T-helper 2 cell treated with Interferon-gamma antibody and Interleukin-4, amounts not matched to agents 100 ng/mL and 5 ng/mL, for 36 hours (primary cell): ENCODE measurements around the gene SUSD4. TPM values are rescaled to one million over a fixed set of nuclear protein-coding genes. Genes with fewer than 3 reads are reported as not detected.

Experiments
- intact Hi-C: fragments of 100-400 bp; cut with micrococcal nuclease; formaldehyde crosslinking; loops from one replicate; pipeline ENCODE4 v1.15.1; 2023
- total RNA-seq: library from RNA; stranded (reverse); gene quantifications from 2 replicates; pipeline ENCODE4 v1.2.3, GENCODE V29; 2022

SUSD4 gene
- total RNA-seq, 1 donor from 2014 or later, result 2.4 TPM

- intact Hi-C loops, result no loop called here
Measured at GRCh38 chr1:223363057-223363855, 720 bp downstream of the SUSD4 start.

- intact Hi-C loops, result no loop called here
Measured at GRCh38 chr1:223358826-223359225, 5.2 kb downstream of the SUSD4 start.

- intact Hi-C loops, result no loop called here
Measured at GRCh38 chr1:223355699-223356098, 8.3 kb downstream of the SUSD4 start.

- intact Hi-C loops, result no loop called here
Measured at GRCh38 chr1:223353939-223354338, 10.0 kb downstream of the SUSD4 start.

- intact Hi-C loops, result no loop called here
Measured at GRCh38 chr1:223352944-223353343, 11.0 kb downstream of the SUSD4 start.

GRCh38 chr1:223350361-223350908 is 13.5 kb downstream of the SUSD4 start:
- intact Hi-C loops, result no loop called here

- intact Hi-C loops, result no loop called here
Measured at GRCh38 chr1:223349241-223349640, 14.7 kb downstream of the SUSD4 start.

- intact Hi-C loops, result no loop called here
Measured at GRCh38 chr1:223348439-223348838, 15.5 kb downstream of the SUSD4 start.

- intact Hi-C loops, result no loop called here
Measured at GRCh38 chr1:223347583-223347982, 16.4 kb downstream of the SUSD4 start.

GRCh38 chr1:223346311-223346710 is 17.7 kb downstream of the SUSD4 start:
- intact Hi-C loops, result no loop called here

GRCh38 chr1:223345720-223346119 is 18.3 kb downstream of the SUSD4 start:
- intact Hi-C loops, result no loop called here

- intact Hi-C loops, result no loop called here
Measured at GRCh38 chr1:223344491-223344890, 19.5 kb downstream of the SUSD4 start.

- intact Hi-C loops, result no loop called here
Measured at GRCh38 chr1:223343692-223344091, 20.3 kb downstream of the SUSD4 start.

- intact Hi-C loops, result no loop called here
Measured at GRCh38 chr1:223341121-223341520, 22.9 kb downstream of the SUSD4 start.

GRCh38 chr1:223340637-223341036 is 23.3 kb downstream of the SUSD4 start:
- intact Hi-C loops, result no loop called here

- intact Hi-C loops, result no loop called here
Measured at GRCh38 chr1:223339861-223340260, 24.1 kb downstream of the SUSD4 start.

GRCh38 chr1:223338811-223339746 is 24.9 kb downstream of the SUSD4 start:
- intact Hi-C loops, result no loop called here

- intact Hi-C loops, result no loop called here
Measured at GRCh38 chr1:223337174-223337869, 26.7 kb downstream of the SUSD4 start.

- intact Hi-C loops, result no loop called here
Measured at GRCh38 chr1:223334156-223334555, 29.8 kb downstream of the SUSD4 start.

- intact Hi-C loops, result no loop called here
Measured at GRCh38 chr1:223332997-223333396, 31.0 kb downstream of the SUSD4 start.

- intact Hi-C loops, result no loop called here
Measured at GRCh38 chr1:223331929-223332328, 32.0 kb downstream of the SUSD4 start.
